Glutamatergic neuron (in vitro differentiated cells): Measurements from ENCODE around the gene TMEM252. TPM values are rescaled to one million over a fixed set of nuclear protein-coding genes. Genes with fewer than 3 reads are reported as not detected.

ENCODE experiments used
- DNase-seq: peaks from one replicate; pipeline ENCODE4 v3.0.0; 2022
- H3K27ac Mint-ChIP-seq: one replicate; pipeline ENCODE4 v1.8.0; 2020; ENCODE audit warnings: mild to moderate bottlenecking, mixed read lengths, inconsistent platforms; ENCODE audit not compliant: unreplicated experiment
- H3K27me3 Mint-ChIP-seq: one replicate; pipeline ENCODE4 v1.8.0; 2020; ENCODE audit warnings: mild to moderate bottlenecking, moderate library complexity, mixed read lengths, inconsistent platforms; ENCODE audit not compliant: unreplicated experiment
- H3K36me3 Mint-ChIP-seq: one replicate; pipeline ENCODE4 v1.8.0; 2020; ENCODE audit warnings: mild to moderate bottlenecking, mixed read lengths, inconsistent platforms; ENCODE audit not compliant: unreplicated experiment
- H3K4me1 Mint-ChIP-seq: one replicate; pipeline ENCODE4 v1.8.0; 2020; ENCODE audit warnings: mild to moderate bottlenecking, low read depth, mixed read lengths, inconsistent platforms; ENCODE audit not compliant: unreplicated experiment
- H3K4me3 Mint-ChIP-seq: one replicate; pipeline ENCODE4 v1.8.0; 2020; ENCODE audit warnings: mild to moderate bottlenecking, mixed read lengths, inconsistent platforms; ENCODE audit not compliant: unreplicated experiment
- H3K9me3 Mint-ChIP-seq: one replicate; pipeline ENCODE4 v1.8.0; 2020; ENCODE audit warnings: mild to moderate bottlenecking, moderate library complexity, mixed read lengths, inconsistent platforms; ENCODE audit not compliant: unreplicated experiment
- CTCF ChIP-seq: fragments of 200-600 bp; sonication (generic); IDR thresholded peaks from one replicate; pipeline ENCODE4 v1.5.0; 2021; ENCODE audit not compliant: partially characterized antibody, unreplicated experiment
- total RNA-seq: library from RNA; stranded (reverse); fragmentation: NEBNext Ultra II Directional; extraction: Animal tissue kit (Norgen Biotek cat#: 25700); gene quantifications from one replicate; pipeline ENCODE4 v1.2.1, GENCODE V29; 2021; ENCODE audit not compliant: unreplicated experiment

TMEM252 gene
- total RNA-seq, 1 donor from 2014 or later: not detected

- no peaks in the 10 kb centered on the region for H3K4me1 Mint-ChIP-seq
- no peaks in the 10 kb centered on the region for H3K36me3 Mint-ChIP-seq
- H3K27ac Mint-ChIP-seq: no peak overlapping the region
- H3K27me3 Mint-ChIP-seq: no peaks in the 10 kb centered on the region
- no peaks in the 10 kb centered on the region for H3K9me3 Mint-ChIP-seq
- no peak for DNase-seq
- no peak overlapping the region for H3K4me3 Mint-ChIP-seq
- TF ChIP-seq CTCF: no peak
These were observed 37.3 kb upstream of the TMEM252 start for GRCh38 chr9:68577774-68578591.

GRCh38 chr9:68575817-68576216, 35.1 kb upstream of the TMEM252 start:
- Mint-ChIP-seq H3K9me3 (no peaks in the 10 kb centered on the region), H3K27me3 (no peaks in the 10 kb centered on the region), H3K4me1 (no peaks in the 10 kb centered on the region), H3K4me3 (no peak overlapping the region), H3K27ac (no peak overlapping the region), H3K36me3 (no peaks in the 10 kb centered on the region)
- TF ChIP-seq CTCF: no peak
- no peak for DNase-seq

GRCh38 chr9:68574150-68574549, 33.5 kb upstream of the TMEM252 start:
- H3K4me3 Mint-ChIP-seq: no peak overlapping the region
- no peaks in the 10 kb centered on the region for H3K36me3 Mint-ChIP-seq
- no peaks in the 10 kb centered on the region for H3K4me1 Mint-ChIP-seq
- no peak overlapping the region for H3K27ac Mint-ChIP-seq
- no peak for TF ChIP-seq CTCF
- H3K27me3 Mint-ChIP-seq: no peaks in the 10 kb centered on the region
- DNase-seq: no peak
- H3K9me3 Mint-ChIP-seq: peaks cover 2% of the 10 kb centered on the region

- Mint-ChIP-seq H3K4me1 (no peaks in the 10 kb centered on the region), H3K27me3 (no peaks in the 10 kb centered on the region), H3K9me3 (peaks cover 4% of the 10 kb centered on the region), H3K27ac (no peak overlapping the region), H3K4me3 (no peak overlapping the region), H3K36me3 (no peaks in the 10 kb centered on the region)
- DNase-seq: no peak
- TF ChIP-seq CTCF: no peak
These were observed 26.9 kb upstream of the TMEM252 start for GRCh38 chr9:68567565-68567964.

GRCh38 chr9:68562461-68562860, 21.8 kb upstream of the TMEM252 start:
- no peaks in the 10 kb centered on the region for H3K9me3 Mint-ChIP-seq
- no peaks in the 10 kb centered on the region for H3K4me1 Mint-ChIP-seq
- peaks cover 5% of the 10 kb centered on the region for H3K36me3 Mint-ChIP-seq
- peaks cover 3% of the 10 kb centered on the region for H3K27me3 Mint-ChIP-seq
- H3K4me3 Mint-ChIP-seq: no peak overlapping the region
- DNase-seq: no peak
- no peak for TF ChIP-seq CTCF
- no peak overlapping the region for H3K27ac Mint-ChIP-seq
